Stimulated activated CD8-positive, alpha-beta memory T cell treated with anti-CD3 and anti-CD28 coated beads, Interleukin-2, amount 100 ng/mL, for 1 hour (primary cell): ENCODE data around the gene ADPRH.
"Not testable (repeated sequence)": the region's sequence is repeated elsewhere in the genome, so short reads cannot be mapped to it uniquely, and the experiment has no call there.

Experiments
- DNase-seq, 2 donors: peaks; one replicate each; pipeline ENCODE4 v3.0.0-alpha.2; 2020; ENCODE audit warnings: low read depth in 2 of 2

The ADPRH gene

GRCh38 chr3:119559441-119559963, 19.8 kb upstream of the ADPRH start, which contains the start of gene CD80:
Gene CD80, minus strand, starts transcription at chr3:119559614. Its CDS starts 1,886 bp downstream, at chr3:119557728.
- DNase-seq = peak in 1 of 2 donors; percentile 13

GRCh38 chr3:119560160-119560559, 19.1 kb upstream of the ADPRH start:
- DNase-seq = no peak

- DNase-seq = no peak
Measured at GRCh38 chr3:119562307-119562961, 16.9 kb upstream of the ADPRH start.

GRCh38 chr3:119563334-119563733, 16.0 kb upstream of the ADPRH start:
- not testable (repeated sequence) for DNase-seq

- DNase-seq = no peak
Measured at GRCh38 chr3:119569156-119569555, 10.1 kb upstream of the ADPRH start.

- no peak for DNase-seq
Measured at GRCh38 chr3:119570229-119570628, 9.1 kb upstream of the ADPRH start.

- no peak for DNase-seq
Measured at GRCh38 chr3:119571230-119571629, 8.1 kb upstream of the ADPRH start.

- DNase-seq = no peak
Measured at GRCh38 chr3:119571688-119572087, 7.6 kb upstream of the ADPRH start.

- DNase-seq = no peak
Measured at GRCh38 chr3:119575507-119575906, 3.8 kb upstream of the ADPRH start.

GRCh38 chr3:119580067-119580760, 922 bp downstream of the ADPRH start:
- DNase-seq = no peak

GRCh38 chr3:119582178-119582577, 2.9 kb downstream of the ADPRH start:
- DNase-seq = no peak

GRCh38 chr3:119585208-119585607, 5.9 kb downstream of the ADPRH start:
- DNase-seq = no peak

- DNase-seq = no peak
Measured at GRCh38 chr3:119585856-119586570, 6.7 kb downstream of the ADPRH start.

GRCh38 chr3:119586733-119587172, 7.5 kb downstream of the ADPRH start:
- DNase-seq = no peak

GRCh38 chr3:119588112-119588511, 8.8 kb downstream of the ADPRH start:
- no peak for DNase-seq

GRCh38 chr3:119589102-119589773, 9.9 kb downstream of the ADPRH start:
- no peak for DNase-seq

GRCh38 chr3:119590706-119591105, 11.4 kb downstream of the ADPRH start:
- no peak for DNase-seq

- no peak for DNase-seq
Measured at GRCh38 chr3:119592861-119593260, 13.6 kb downstream of the ADPRH start.

- no peak for DNase-seq
Measured at GRCh38 chr3:119594066-119594465, 14.8 kb downstream of the ADPRH start.

- not testable (repeated sequence) for DNase-seq
Measured at GRCh38 chr3:119594929-119595328, 15.6 kb downstream of the ADPRH start.

- DNase-seq = no peak
Measured at GRCh38 chr3:119595639-119596334, 16.5 kb downstream of the ADPRH start.
